Fibroblast of skin of back (primary cell): ENCODE measurements around the gene TENM4.
"Not testable (repeated sequence)": the region's sequence is repeated elsewhere in the genome, so short reads cannot be mapped to it uniquely, and the experiment has no call there.

Experiments used
- DNase-seq: peaks from one replicate; pipeline ENCODE4 v3.0.0-alpha.2; 2013

Gene TENM4

GRCh38 chr11:78622666-78623065 is 818.2 kb downstream of the TENM4 start:
- no peak for DNase-seq

GRCh38 chr11:78620159-78620558 is 820.7 kb downstream of the TENM4 start:
- DNase-seq: no peak

GRCh38 chr11:78615724-78616123 is 825.1 kb downstream of the TENM4 start:
- DNase-seq: no peak

- DNase-seq: no peak
Measured at GRCh38 chr11:78613378-78613813, 827.4 kb downstream of the TENM4 start.

- DNase-seq: no peak
Measured at GRCh38 chr11:78612721-78613377, 828.0 kb downstream of the TENM4 start.

GRCh38 chr11:78609321-78609720 is 831.5 kb downstream of the TENM4 start:
- not testable (repeated sequence) for DNase-seq

GRCh38 chr11:78607696-78608095 is 833.1 kb downstream of the TENM4 start:
- DNase-seq: no peak

- no peak for DNase-seq
Measured at GRCh38 chr11:78606667-78607066, 834.2 kb downstream of the TENM4 start.

- no peak for DNase-seq
Measured at GRCh38 chr11:78605296-78605695, 835.5 kb downstream of the TENM4 start.

- no peak for DNase-seq
Measured at GRCh38 chr11:78603792-78604191, 837.0 kb downstream of the TENM4 start.
